K562 (cell line): ENCODE data around the gene SLC26A8. TPM values are rescaled to one million over a fixed set of nuclear protein-coding genes. Genes with fewer than 3 reads are reported as not detected.

ENCODE experiments used
- ASH1L ChIP-seq: fragments of 450-650 bp; IDR thresholded peaks from 2 replicates; pipeline ENCODE4 v1.6.1; 2018; ENCODE audit warnings: borderline replicate concordance, mild to moderate bottlenecking, low read depth; ENCODE audit not compliant: partially characterized antibody
- GABPA ChIP-seq: fragments of 200-800 bp; sonication (Bioruptor generic); conservative IDR thresholded peaks from 2 replicates; pipeline ENCODE4 v1.6.1; 2016; ENCODE audit warnings: low read depth, missing genetic modification characterization, missing compliant biosample characterization
- MGA ChIP-seq: fragments of 450-650 bp; IDR thresholded peaks from 2 replicates; pipeline ENCODE4 v1.6.1; 2016; ENCODE audit warnings: mild to moderate bottlenecking, moderate library complexity
- polyA plus RNA-seq, 8 experiments: library from polyadenylated mRNA; depleted of rRNA in 4 of 8; stranded (reverse) in 5 of 8; unstranded in 3 of 8; fragments of >200 nt; fragmentation: Nextera tagmentation in 2 of 8; fragmentation: Illumina TruSeq in 1 of 8; extraction: Ambion mirVana in 2 of 8; extraction: Trizol in 1 of 8; gene quantifications; 2 replicates each; pipeline versions ENCODE4 v1.2.1 to v1.2.3, GENCODE V29; 2011 to 2014; ENCODE audit warnings: inconsistent platforms in 1 of 8, missing spikeins in 1 of 8
- total RNA-seq, 7 experiments: library from RNA; depleted of rRNA in 6 of 7; stranded (reverse); fragments of >200 nt in 6 of 7; fragmentation: Illumina TruSeq in 2 of 7; extraction: Trizol in 2 of 7; gene quantifications; 2 replicates each; pipeline versions ENCODE4 v1.2.1 to v1.2.3, GENCODE V29; 2011 to 2021; ENCODE audit warnings: low replicate concordance in 1 of 7

The SLC26A8 gene
- total and polyA plus RNA-seq, 9 of the 15 experiments (the other 6 are each of a cell fraction or from before 2014, with no cell fraction given), result not detected

GRCh38 chr6:35968821-35969220 is 55.6 kb downstream of the SLC26A8 start (continued):
- no peak for TF ChIP-seq MGA
- no peak for TF ChIP-seq ASH1L
- no peak for TF ChIP-seq GABPA (tag)
